ENCODE results near the gene C1QL1. TPM values are rescaled to one million over a fixed set of nuclear protein-coding genes. Genes with fewer than 3 reads are reported as not detected.
"Not testable (repeated sequence)": the region's sequence is repeated elsewhere in the genome, so short reads cannot be mapped to it uniquely, and the experiment has no call there.

C1QL1 gene
- total and polyA plus RNA-seq, 4 experiments from 2014 or later = not detected

DNA sequence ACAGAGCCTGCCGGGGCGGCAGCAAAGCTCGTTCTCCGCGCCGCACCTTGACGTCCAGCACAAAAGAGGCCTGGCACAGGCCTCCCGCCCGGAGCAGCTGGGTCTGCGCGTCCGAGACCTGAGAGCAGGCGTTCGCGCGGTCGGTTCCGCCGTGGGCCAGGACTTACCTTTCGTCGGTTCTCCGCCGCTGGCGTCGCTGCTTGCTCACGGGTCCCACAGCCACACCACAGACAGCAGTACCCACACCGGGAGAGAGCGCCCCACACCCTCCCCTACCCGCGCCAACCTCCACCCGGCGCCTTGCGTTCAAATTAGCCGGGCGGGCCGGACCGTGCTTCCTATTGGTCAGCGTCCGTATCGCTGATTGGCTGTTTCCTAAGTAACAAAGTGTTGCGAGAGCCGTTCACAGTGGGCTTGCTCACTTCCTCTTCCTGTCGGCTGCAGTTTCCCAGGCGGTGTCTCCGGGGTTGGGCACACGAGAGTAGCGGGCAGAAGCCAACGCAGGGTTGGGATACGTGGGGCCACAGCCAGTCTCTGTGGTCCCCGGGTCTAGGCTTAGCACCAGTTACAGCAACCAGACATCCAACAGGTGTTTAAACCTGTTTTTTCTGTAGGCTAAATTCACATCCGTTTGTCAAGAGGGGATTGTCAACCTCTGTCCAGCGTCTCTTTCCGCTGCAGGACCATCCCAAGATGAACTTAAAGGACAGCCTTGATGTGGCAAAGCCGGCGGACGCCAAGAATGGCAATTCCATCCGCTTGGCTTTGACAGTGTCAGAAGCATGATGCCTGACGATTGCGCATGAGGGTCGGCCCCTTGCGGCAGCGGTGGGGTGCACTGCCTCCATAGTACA, 20.4 kb downstream of the C1QL1 start, which contains the start of gene KIF18B:
Gene KIF18B, minus strand, starts transcription at position 313 of the 854 bp plus-strand sequence. CDS start 11,429 bp downstream, outside the sequence.
- no peaks in the 10 kb centered on the region for H3K9me3 ChIP-seq (ENCODE audit: control insufficient read depth in 1 of 2, low read length in 2 of 2)
- POLR2A ChIA-PET (ENCODE audit: partially characterized antibody) = interaction anchor here (1.1 to 1.3 kb wide), 2 partner anchors 11 to 48 kb away, joined by 3 read pairs; partner anchors contain the start of gene EFTUD2
- peaks cover 3 to 23% (median 14%) of the 10 kb centered on the region in 4 donors for H3K4me1 Mint-ChIP-seq

DNA sequence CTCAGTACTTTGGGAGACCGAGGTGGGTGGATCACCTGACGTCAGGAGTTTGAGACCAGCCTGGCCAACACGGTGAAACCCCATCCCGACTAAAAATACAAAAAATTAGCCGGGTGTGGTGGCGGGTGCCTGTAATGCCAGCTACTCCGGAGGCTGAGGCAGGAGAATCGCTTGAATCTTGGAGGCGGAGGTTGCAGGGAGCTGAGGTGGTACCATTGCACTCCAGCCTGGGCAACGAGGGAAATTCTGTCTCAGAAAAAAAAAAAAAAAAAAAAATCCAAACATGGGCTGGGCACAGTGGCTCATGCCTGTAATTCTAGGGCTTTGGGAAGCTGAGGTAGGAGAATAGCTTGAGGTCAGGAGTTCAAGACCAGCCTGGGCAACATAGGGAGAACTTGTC, 22.5 kb downstream of the C1QL1 start:
- H3K36me3 Mint-ChIP-seq; H3K9me3 ChIP-seq (ENCODE audit: control insufficient read depth in 1 of 2, low read length in 2 of 2); H3K4me3 Mint-ChIP-seq; H3K27ac ChIP-seq (ENCODE audit: low read depth, low read length); H3K4me3 ChIP-seq (ENCODE audit: low read length in 2 of 2); DNase-seq; H3K36me3 ChIP-seq (ENCODE audit: insufficient read depth, low read length); H3K9me3 Mint-ChIP-seq; H3K27me3 ChIP-seq (ENCODE audit: insufficient read depth, low read length); POLR2A ChIA-PET (ENCODE audit: partially characterized antibody); H3K27me3 Mint-ChIP-seq; H3K27ac Mint-ChIP-seq: not testable (repeated sequence)
- intact Hi-C loops (cut with micrococcal nuclease) = loop anchor here (10.0 kb wide), 1 partner anchor 69 kb away; no protein-coding TSS in a partner anchor
- peaks cover 32% of the 10 kb centered on the region for H3K4me1 ChIP-seq (ENCODE audit: insufficient read depth, low read length)
- CTCF ChIA-PET (ENCODE audit: partially characterized antibody) = interaction anchor here (1.4 kb wide), 1 partner anchor 10 kb away, joined by 4 read pairs; no protein-coding TSS in a partner anchor
- peaks cover 6 to 23% (median 16%) of the 10 kb centered on the region in 4 donors for H3K4me1 Mint-ChIP-seq

More for the DNA sequence above, 20.4 kb downstream of the C1QL1 start, which contains the start of gene KIF18B:
- CTCF ChIA-PET (ENCODE audit: partially characterized antibody) = interaction anchor here (1.2 kb wide), 1 partner anchor 30 kb away, joined by 3 read pairs; no protein-coding TSS in a partner anchor
- peak; percentile 86 to 90 (median 88) for DNase-seq
- Histone ChIP-seq H3K36me3 (ENCODE audit: insufficient read depth, low read length) (no peaks in the 10 kb centered on the region), H3K27ac (ENCODE audit: low read depth, low read length) (peak within 1 kb of the TSS; percentile 55), H3K4me3 (ENCODE audit: low read length in 2 of 2) (peak within 1 kb of the TSS; percentile 74 to 80), H3K27me3 (ENCODE audit: insufficient read depth, low read length) (no peaks in the 10 kb centered on the region), H3K4me1 (ENCODE audit: insufficient read depth, low read length) (peaks cover 19% of the 10 kb centered on the region)
- intact Hi-C loops (cut with micrococcal nuclease) = loop anchor here (1.0 to 10.0 kb wide), 3 partner anchors 21 to 67 kb away; partner anchors contain the start of genes C1QL1 and EFTUD2
- H3K4me3 Mint-ChIP-seq = peak within 1 kb of the TSS; percentile 90 to 98 (median 97)
- H3K27me3 Mint-ChIP-seq = no peaks in the 10 kb centered on the region
- peak within 1 kb of the TSS; percentile 77 to 98 (median 97) for H3K27ac Mint-ChIP-seq
- no peaks in the 10 kb centered on the region for H3K9me3 Mint-ChIP-seq
- H3K36me3 Mint-ChIP-seq = peaks cover 0 to 2% of the 10 kb centered on the region in 2 donors

DNA sequence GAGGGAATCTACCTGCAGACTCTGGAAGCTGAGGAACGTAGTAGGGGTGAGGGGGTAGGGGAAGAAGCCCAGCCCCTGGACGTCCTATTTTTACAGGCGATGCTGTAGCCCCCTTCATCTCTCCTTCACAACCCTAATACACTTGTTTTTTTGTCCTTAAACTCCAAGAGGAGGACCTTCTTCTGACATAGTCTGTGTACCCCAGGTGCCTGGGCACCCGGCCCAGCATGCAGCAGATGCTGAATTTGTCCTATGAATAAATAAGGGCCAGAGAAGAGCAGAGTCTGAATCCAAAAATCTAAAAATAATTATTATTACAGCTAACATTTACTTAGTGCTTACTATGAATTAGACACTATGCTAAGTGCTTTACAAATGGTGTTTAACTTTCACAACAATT, 25.6 kb downstream of the C1QL1 start:
- no peaks in the 10 kb centered on the region for H3K36me3 ChIP-seq (ENCODE audit: insufficient read depth, low read length)
- intact Hi-C loops (cut with micrococcal nuclease) = loop anchor here (10.0 kb wide), 1 partner anchor 72 kb away; no protein-coding TSS in a partner anchor
- POLR2A ChIA-PET (ENCODE audit: partially characterized antibody) = no interaction called here
- Mint-ChIP-seq H3K9me3 (peaks cover 0 to 3% (median 0%) of the 10 kb centered on the region in 8 donors), H3K27ac (no peak overlapping the region), H3K4me1 (peaks cover 6 to 9% (median 7%) of the 10 kb centered on the region in 4 donors), H3K27me3 (no peaks in the 10 kb centered on the region), H3K36me3 (no peaks in the 10 kb centered on the region), H3K4me3 (no peak overlapping the region)
- H3K9me3 ChIP-seq (ENCODE audit: control insufficient read depth in 1 of 2, low read length in 2 of 2) = no peaks in the 10 kb centered on the region
- no peaks in the 10 kb centered on the region for H3K27me3 ChIP-seq (ENCODE audit: insufficient read depth, low read length)
- peaks cover 24% of the 10 kb centered on the region for H3K4me1 ChIP-seq (ENCODE audit: insufficient read depth, low read length)
- no peak for DNase-seq
- CTCF ChIA-PET (ENCODE audit: partially characterized antibody) = interaction anchor here (0.5 to 2.0 kb wide), 2 partner anchors 22 to 471 kb away, joined by 3 to 4 read pairs; no protein-coding TSS in a partner anchor
- H3K4me3 ChIP-seq (ENCODE audit: low read length in 2 of 2) = no peak overlapping the region
- H3K27ac ChIP-seq (ENCODE audit: low read depth, low read length) = no peak overlapping the region

DNA sequence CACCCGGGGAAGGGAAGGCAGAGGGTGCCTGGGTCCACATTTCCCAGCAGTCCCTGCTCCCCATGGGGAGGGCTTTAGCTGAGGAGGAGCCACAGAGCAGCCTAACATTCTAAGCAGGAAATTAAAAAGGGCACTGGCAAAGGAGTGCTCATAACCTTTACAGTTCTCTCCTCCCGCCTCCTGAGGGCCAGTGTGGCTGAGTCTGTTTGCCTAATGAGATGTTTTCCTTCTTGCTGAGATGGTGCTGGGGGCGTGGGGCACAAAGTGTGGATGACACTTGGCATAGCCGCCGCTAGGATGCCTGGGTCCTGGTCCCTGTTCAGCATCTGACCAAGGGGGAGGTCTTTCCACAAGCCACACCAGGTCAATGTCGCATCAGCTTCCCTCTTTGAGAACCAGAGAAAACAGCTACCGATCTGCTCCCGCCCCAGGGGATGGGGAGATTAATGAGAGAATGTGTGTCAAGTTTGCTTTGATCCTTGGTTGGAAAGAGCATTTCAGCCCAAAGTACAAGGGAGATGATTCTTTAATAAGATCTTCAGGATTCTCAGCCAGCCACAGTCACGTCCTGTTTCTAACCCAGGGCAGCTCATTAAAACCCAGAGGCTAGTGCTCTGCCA, 26.3 kb downstream of the C1QL1 start:
- no peaks in the 10 kb centered on the region for H3K27me3 Mint-ChIP-seq
- H3K27me3 ChIP-seq (ENCODE audit: insufficient read depth, low read length) = no peaks in the 10 kb centered on the region
- H3K4me3 ChIP-seq (ENCODE audit: low read length in 2 of 2) = no peak overlapping the region
- no peak for DNase-seq
- H3K9me3 Mint-ChIP-seq = peaks cover 0 to 3% (median 0%) of the 10 kb centered on the region in 8 donors
- peak overlapping the region in 1 of 8 donors; percentile 3 for H3K4me3 Mint-ChIP-seq
- POLR2A ChIA-PET (ENCODE audit: partially characterized antibody) = no interaction called here
- peaks cover 18% of the 10 kb centered on the region for H3K4me1 ChIP-seq (ENCODE audit: insufficient read depth, low read length)
- no peaks in the 10 kb centered on the region for H3K36me3 ChIP-seq (ENCODE audit: insufficient read depth, low read length)
- no peaks in the 10 kb centered on the region for H3K36me3 Mint-ChIP-seq
- H3K4me1 Mint-ChIP-seq = peaks cover 4 to 7% (median 6%) of the 10 kb centered on the region in 4 donors
- no peak overlapping the region for H3K27ac ChIP-seq (ENCODE audit: low read depth, low read length)
- intact Hi-C loops (cut with micrococcal nuclease) = loop anchor here (10.0 kb wide), 1 partner anchor 73 kb away; no protein-coding TSS in a partner anchor
- H3K9me3 ChIP-seq (ENCODE audit: control insufficient read depth in 1 of 2, low read length in 2 of 2) = no peaks in the 10 kb centered on the region
- peak overlapping the region in 4 of 7 donors; percentile 32 to 83 (median 49) for H3K27ac Mint-ChIP-seq
- CTCF ChIA-PET (ENCODE audit: partially characterized antibody) = interaction anchor here (2.0 kb wide), 1 partner anchor 21 kb away, joined by 4 read pairs; no protein-coding TSS in a partner anchor

DNA sequence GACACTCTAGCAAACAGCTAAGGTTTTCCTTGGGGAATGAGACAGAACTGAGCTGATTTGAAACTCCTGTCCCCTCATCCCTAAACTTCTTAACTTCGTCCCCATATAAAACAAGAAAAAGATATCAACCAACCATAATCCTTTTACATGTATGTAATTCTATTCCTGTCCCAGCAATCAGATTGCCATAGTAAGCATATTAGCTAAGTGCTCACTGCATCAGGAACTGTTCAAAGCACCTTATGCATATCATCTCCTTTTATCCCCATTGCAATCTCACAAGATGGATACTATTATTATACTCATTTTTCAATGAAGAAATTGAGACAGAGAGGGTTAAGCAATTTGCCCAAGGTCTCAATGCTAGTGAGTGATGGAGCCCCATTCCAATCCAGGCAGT, 27.3 kb downstream of the C1QL1 start:
- Histone ChIP-seq H3K36me3 (ENCODE audit: insufficient read depth, low read length) (no peaks in the 10 kb centered on the region), H3K4me3 (ENCODE audit: low read length in 2 of 2) (no peak overlapping the region), H3K4me1 (ENCODE audit: insufficient read depth, low read length) (peaks cover 13% of the 10 kb centered on the region), H3K27me3 (ENCODE audit: insufficient read depth, low read length) (no peaks in the 10 kb centered on the region), H3K27ac (ENCODE audit: low read depth, low read length) (no peak overlapping the region), H3K9me3 (ENCODE audit: control insufficient read depth in 1 of 2, low read length in 2 of 2) (no peaks in the 10 kb centered on the region)
- H3K36me3 Mint-ChIP-seq = no peaks in the 10 kb centered on the region
- intact Hi-C loops (cut with micrococcal nuclease) = loop anchor here (10.0 kb wide), 1 partner anchor 74 kb away; no protein-coding TSS in a partner anchor
- H3K27me3 Mint-ChIP-seq = no peaks in the 10 kb centered on the region
- CTCF ChIA-PET (ENCODE audit: partially characterized antibody) = no interaction called here
- DNase-seq = no peak
- POLR2A ChIA-PET (ENCODE audit: partially characterized antibody) = no interaction called here
- peaks cover 0 to 3% (median 0%) of the 10 kb centered on the region in 8 donors for H3K9me3 Mint-ChIP-seq
- no peak overlapping the region for H3K27ac Mint-ChIP-seq
- H3K4me1 Mint-ChIP-seq = peaks cover 0 to 5% (median 2%) of the 10 kb centered on the region in 4 donors
- no peak overlapping the region for H3K4me3 Mint-ChIP-seq

DNA sequence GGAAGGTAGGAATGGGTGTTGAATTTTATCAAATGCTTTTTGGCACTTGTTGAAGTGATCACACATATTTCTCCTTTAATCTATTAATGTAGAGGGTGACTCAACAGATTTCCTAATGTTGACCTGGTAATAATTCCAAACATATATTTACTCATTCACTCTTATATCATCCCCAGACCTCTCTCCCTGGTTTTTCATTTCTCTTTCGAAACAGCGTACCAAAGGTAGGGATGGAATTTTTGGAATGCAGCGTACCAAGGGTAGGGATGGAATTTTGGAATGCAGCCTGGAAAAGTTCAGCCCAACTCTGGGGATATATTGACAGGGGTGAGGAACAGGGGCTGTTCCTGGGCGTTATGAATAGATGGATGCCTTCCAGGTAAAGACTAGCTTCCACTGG, 27.8 kb downstream of the C1QL1 start:
- POLR2A ChIA-PET (ENCODE audit: partially characterized antibody) = no interaction called here
- H3K36me3 Mint-ChIP-seq = no peaks in the 10 kb centered on the region
- H3K9me3 Mint-ChIP-seq = peaks cover 0 to 3% (median 0%) of the 10 kb centered on the region in 8 donors

More for the DNA sequence above, 27.8 kb downstream of the C1QL1 start:
- Mint-ChIP-seq H3K27me3 (no peaks in the 10 kb centered on the region), H3K27ac (no peak overlapping the region), H3K4me3 (no peak overlapping the region), H3K4me1 (peaks cover 0 to 5% (median 2%) of the 10 kb centered on the region in 4 donors)
- H3K4me1 ChIP-seq (ENCODE audit: insufficient read depth, low read length) = peaks cover 13% of the 10 kb centered on the region
- no peaks in the 10 kb centered on the region for H3K9me3 ChIP-seq (ENCODE audit: control insufficient read depth in 1 of 2, low read length in 2 of 2)
- H3K27ac ChIP-seq (ENCODE audit: low read depth, low read length) = no peak overlapping the region
- no peak for DNase-seq
- intact Hi-C loops (cut with micrococcal nuclease) = loop anchor here (10.0 kb wide), 1 partner anchor 74 kb away; no protein-coding TSS in a partner anchor
- no peak overlapping the region for H3K4me3 ChIP-seq (ENCODE audit: low read length in 2 of 2)
- CTCF ChIA-PET (ENCODE audit: partially characterized antibody) = no interaction called here
- H3K36me3 ChIP-seq (ENCODE audit: insufficient read depth, low read length) = no peaks in the 10 kb centered on the region
- H3K27me3 ChIP-seq (ENCODE audit: insufficient read depth, low read length) = no peaks in the 10 kb centered on the region
